ENCODE measurements around the gene TRIO.

GRCh38 chr5:14483504-14484157 lies 340.5 kb downstream of the TRIO start:
- TF ChIP-seq, protein P1, sequence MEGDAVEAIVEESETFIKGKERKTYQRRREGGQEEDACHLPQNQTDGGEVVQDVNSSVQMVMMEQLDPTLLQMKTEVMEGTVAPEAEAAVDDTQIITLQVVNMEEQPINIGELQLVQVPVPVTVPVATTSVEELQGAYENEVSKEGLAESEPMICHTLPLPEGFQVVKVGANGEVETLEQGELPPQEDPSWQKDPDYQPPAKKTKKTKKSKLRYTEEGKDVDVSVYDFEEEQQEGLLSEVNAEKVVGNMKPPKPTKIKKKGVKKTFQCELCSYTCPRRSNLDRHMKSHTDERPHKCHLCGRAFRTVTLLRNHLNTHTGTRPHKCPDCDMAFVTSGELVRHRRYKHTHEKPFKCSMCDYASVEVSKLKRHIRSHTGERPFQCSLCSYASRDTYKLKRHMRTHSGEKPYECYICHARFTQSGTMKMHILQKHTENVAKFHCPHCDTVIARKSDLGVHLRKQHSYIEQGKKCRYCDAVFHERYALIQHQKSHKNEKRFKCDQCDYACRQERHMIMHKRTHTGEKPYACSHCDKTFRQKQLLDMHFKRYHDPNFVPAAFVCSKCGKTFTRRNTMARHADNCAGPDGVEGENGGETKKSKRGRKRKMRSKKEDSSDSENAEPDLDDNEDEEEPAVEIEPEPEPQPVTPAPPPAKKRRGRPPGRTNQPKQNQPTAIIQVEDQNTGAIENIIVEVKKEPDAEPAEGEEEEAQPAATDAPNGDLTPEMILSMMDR (IDR thresholded peaks at IDR 0.05), result no peak
- no peak for TF ChIP-seq POLR2A (IDR thresholded peaks at IDR 0.05)
